ENCODE measurements around the gene NECAB2.

NECAB2 gene

GRCh38 chr16:84045001-84045817 lies 77.2 kb downstream of the NECAB2 start:
- DNase-seq (ENCODE audit: low read depth), result no peak

GRCh38 chr16:84045818-84046470 lies 77.9 kb downstream of the NECAB2 start:
- DNase-seq (ENCODE audit: low read depth), result no peak

GRCh38 chr16:84047206-84047605 lies 79.2 kb downstream of the NECAB2 start:
- no peak for DNase-seq (ENCODE audit: low read depth)

GRCh38 chr16:84047626-84048025 lies 79.6 kb downstream of the NECAB2 start:
- DNase-seq (ENCODE audit: low read depth), result no peak

- DNase-seq (ENCODE audit: low read depth), result no peak
Measured at GRCh38 chr16:84048270-84048669, 80.2 kb downstream of the NECAB2 start.

GRCh38 chr16:84048871-84049270 lies 80.8 kb downstream of the NECAB2 start:
- no peak for DNase-seq (ENCODE audit: low read depth)

GRCh38 chr16:84049403-84050060 lies 81.5 kb downstream of the NECAB2 start:
- DNase-seq (ENCODE audit: low read depth), result no peak

GRCh38 chr16:84050316-84050715 lies 82.3 kb downstream of the NECAB2 start:
- no peak for DNase-seq (ENCODE audit: low read depth)

- DNase-seq (ENCODE audit: low read depth), result no peak
Measured at GRCh38 chr16:84052071-84052622, 84.1 kb downstream of the NECAB2 start.

All from stimulated activated CD8-positive, alpha-beta memory T cell treated with anti-CD3 and anti-CD28 coated beads, Interleukin-15, amount 100 ng/mL, for 1 hour (primary cell).